GM12872 (cell line): ENCODE measurements around the gene TIGD2.

Experiments
- TF ChIP-seq, protein P1 (sequence below): IDR thresholded peaks from 3 replicates; pipeline ENCODE4 v1.5.1; 2011; ENCODE audit warnings: low read depth, mild to moderate bottlenecking, low read length, moderate library complexity; ENCODE audit not compliant: insufficient read depth

Gene TIGD2

DNA sequence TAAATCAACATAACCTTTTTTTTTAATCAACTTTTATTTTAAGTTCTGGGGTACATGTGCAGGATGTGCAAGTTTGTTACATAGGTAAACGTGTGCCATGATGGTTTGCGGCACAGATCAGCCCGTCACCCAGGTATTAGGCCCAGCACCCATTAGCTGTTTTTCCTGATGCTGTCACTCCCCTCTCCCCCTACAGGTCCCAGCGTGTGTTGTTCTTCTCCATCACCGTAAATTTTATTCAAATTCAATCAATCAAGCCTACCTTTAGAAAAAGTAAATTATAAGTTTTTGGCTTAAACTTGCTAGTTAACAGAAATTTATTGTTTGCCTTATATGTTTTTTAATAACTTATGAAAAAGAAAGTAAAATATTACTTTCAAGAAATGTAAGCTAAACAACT lies 25.9 kb downstream of the TIGD2 start:
- TF ChIP-seq, protein P1, sequence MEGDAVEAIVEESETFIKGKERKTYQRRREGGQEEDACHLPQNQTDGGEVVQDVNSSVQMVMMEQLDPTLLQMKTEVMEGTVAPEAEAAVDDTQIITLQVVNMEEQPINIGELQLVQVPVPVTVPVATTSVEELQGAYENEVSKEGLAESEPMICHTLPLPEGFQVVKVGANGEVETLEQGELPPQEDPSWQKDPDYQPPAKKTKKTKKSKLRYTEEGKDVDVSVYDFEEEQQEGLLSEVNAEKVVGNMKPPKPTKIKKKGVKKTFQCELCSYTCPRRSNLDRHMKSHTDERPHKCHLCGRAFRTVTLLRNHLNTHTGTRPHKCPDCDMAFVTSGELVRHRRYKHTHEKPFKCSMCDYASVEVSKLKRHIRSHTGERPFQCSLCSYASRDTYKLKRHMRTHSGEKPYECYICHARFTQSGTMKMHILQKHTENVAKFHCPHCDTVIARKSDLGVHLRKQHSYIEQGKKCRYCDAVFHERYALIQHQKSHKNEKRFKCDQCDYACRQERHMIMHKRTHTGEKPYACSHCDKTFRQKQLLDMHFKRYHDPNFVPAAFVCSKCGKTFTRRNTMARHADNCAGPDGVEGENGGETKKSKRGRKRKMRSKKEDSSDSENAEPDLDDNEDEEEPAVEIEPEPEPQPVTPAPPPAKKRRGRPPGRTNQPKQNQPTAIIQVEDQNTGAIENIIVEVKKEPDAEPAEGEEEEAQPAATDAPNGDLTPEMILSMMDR: no peak

DNA sequence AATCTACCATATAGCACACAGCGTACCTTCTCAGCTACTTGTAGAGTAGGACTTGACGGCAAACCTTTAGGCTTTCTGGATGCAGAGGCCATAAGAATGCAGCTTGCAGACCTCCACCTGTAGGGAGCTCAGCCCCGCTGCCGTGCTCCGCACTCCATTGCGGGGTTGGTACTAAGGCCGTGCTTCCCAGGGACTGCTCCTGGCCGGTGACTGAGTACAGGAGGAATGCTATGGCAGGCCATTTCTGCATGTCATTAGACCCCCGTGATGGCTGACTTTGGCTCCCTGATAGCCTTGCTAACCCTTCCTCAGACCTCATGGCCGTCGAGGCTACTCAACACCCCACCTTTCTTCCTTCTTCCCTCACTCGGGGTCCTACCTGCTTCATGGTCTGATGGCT lies 26.4 kb downstream of the TIGD2 start:
- TF ChIP-seq, protein P1: no peak

DNA sequence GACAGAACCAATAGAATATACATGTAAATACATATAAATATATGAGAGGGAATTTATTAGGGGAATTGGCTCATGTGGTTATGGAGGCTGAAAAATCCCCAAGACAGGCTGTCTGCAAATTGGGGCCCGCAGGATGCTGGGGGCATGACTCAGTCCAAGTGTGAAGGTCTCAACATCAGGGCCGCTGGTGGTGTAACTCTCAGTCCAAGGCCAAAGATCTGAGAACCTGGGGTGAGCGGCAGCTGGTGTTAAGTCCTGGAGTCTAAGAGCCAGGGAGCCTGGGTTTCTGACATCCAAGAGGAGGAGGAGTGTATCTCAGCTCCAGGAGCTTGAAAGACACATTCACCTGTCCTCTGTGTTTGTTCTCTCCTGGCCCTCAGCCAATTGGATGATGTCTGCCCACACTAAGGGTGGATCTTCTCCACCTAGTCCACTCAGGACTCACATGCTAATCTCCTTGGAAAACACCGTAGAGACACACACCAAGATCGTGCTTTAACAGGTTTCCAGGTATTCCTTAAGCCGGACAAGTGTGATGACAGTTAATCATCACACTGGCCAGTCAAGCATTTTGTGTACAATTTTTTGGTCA lies 28.9 kb downstream of the TIGD2 start:
- TF ChIP-seq, protein P1: no peak

DNA sequence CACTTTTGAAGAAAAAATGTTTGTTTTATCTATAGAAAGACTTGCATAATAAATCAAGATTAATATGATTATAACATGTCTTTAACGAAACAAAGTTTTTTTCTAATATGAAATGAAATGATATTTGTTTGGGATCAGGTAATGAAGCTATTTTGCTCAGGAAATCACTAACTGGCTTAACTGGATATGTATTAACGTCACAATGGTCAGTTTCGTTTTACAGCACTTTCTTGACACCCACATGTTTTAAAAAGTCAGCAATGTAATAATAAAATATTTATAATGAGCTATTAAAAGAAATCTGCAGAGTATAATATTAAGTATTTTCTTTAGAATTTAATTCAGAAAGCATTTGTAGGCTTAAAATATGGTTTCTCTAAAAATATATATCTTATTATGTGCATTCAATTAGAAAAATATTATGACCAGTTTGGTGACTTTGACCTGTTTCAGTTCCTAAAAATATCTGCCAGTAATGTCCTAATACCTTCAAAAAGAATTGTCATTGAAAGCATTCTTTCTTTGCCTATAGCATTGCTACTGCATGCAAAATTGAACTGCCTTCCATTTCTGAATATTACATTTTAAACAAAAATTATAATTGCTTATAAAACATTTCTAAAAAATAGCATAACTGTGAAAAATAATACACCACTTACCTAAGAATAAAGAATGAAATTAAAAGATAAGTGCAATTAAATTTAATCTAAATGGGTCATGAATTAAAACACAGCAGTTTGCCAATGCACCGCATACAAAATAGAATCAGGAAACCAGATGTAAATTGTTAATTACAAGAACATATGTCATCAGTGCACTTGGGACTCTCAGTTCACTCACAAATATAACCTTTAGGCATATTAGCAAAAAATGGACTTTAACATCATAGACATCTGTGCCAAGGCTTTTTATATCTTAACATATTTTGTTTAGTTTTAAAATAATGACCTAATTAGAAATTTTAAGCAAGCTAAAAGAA lies 31.6 kb downstream of the TIGD2 start:
- TF ChIP-seq, protein P1: no peak

DNA sequence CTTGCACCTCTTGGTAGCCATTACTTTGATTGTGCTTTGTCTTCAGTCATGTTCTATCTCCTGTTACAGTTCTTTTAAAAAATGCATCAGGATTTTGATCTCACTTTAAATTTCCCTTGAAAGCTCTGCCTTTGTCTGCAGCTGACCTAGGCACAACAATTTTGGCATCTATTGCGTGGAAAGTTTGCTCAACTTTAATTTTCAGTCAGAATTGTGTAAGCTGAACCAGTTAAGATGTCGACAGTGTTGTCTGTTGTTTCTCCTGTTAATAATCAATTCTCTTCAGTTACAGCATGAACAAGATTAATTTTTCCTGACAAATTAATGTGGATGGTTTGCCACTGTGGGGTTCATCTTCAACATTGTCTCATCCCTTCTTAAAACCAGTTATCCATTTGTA lies 34.9 kb downstream of the TIGD2 start:
- TF ChIP-seq, protein P1: no peak

DNA sequence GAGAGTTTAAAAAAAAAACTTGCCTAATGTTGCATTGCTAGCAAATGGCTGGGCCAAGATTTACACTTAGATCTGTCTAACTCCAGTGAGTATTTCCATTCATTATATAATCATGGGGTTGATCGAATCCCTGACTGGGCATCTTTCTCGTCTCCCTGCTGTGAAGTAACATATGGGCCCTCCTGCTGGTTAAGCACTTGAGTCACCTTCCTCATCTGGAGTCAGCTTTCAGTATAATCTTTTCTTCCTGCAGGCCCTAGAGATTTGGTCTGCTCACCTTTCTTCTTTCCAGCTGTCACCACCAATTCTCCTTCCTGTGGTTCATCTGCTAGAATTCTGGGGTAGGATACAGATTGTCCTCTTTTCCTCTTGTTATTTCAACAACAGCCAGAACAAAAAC lies 41.6 kb downstream of the TIGD2 start:
- TF ChIP-seq, protein P1: no peak

DNA sequence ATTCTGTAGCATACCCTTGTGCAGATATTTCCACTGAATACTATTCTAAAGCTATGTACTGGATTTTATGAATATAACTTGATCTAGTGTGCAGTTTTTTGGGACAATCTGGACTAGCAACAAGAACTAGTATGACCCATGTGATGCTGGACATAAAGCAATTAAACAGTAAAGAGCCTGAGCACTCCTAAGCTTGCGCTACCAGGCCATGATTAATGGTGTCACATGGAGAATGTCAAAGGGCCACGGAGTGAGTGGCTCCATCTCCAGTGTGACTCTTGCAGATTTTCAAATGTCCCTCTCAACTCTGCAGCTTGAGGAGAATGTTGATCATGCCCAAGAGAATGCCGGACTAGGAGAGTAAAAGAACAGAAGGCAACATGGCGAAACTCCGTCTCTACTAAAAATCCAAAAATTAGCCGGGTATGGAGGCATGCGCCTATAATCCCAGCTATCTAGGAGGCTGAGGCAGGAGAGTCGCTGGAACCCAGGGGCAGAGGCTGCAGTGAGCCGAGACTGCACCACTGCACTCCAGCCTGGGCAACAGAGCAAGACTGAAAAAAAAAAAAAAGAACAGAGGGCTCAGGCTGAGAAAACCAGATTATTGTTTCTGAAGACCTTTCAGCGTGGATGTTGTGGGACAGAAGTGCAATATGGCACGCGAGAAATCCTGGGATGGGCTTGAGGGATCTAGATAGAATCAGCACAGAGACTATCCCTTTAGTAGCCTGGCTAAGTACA lies 45.0 kb downstream of the TIGD2 start:
- TF ChIP-seq, protein P1: no peak
